ENCODE data around the gene OR52A5.

The OR52A5 gene

GRCh38 chr11:5102246-5102645 lies 35.9 kb downstream of the OR52A5 start:
- H3K27me3 ChIP-seq (ENCODE audit: control insufficient read depth, insufficient read depth, low read length): no peaks in the 10 kb centered on the region
- no peak overlapping the region for H3K9ac ChIP-seq (ENCODE audit: low read length)
- H3K4me1 ChIP-seq (ENCODE audit: control insufficient read depth, insufficient read depth, low read length): no peaks in the 10 kb centered on the region
- H3K9me3 ChIP-seq (ENCODE audit: control insufficient read depth, low read length): no peaks in the 10 kb centered on the region
- H3K36me3 ChIP-seq (ENCODE audit: control insufficient read depth, insufficient read depth, low read length): no peaks in the 10 kb centered on the region
- H3K4me3 ChIP-seq (ENCODE audit: low read length): no peak overlapping the region

GRCh38 chr11:5096011-5096410 lies 42.1 kb downstream of the OR52A5 start:
- Histone ChIP-seq H3K36me3 (ENCODE audit: control insufficient read depth, insufficient read depth, low read length) (no peaks in the 10 kb centered on the region), H3K9ac (ENCODE audit: low read length) (no peak overlapping the region), H3K9me3 (ENCODE audit: control insufficient read depth, low read length) (no peaks in the 10 kb centered on the region)

GRCh38 chr11:5092821-5093585 lies 45.2 kb downstream of the OR52A5 start:
- Histone ChIP-seq H3K9ac (ENCODE audit: low read length) (no peak overlapping the region), H3K9me3 (ENCODE audit: control insufficient read depth, low read length) (no peaks in the 10 kb centered on the region), H3K4me3 (ENCODE audit: low read length) (no peak overlapping the region), H3K4me1 (ENCODE audit: control insufficient read depth, insufficient read depth, low read length) (no peaks in the 10 kb centered on the region), H3K36me3 (ENCODE audit: control insufficient read depth, insufficient read depth, low read length) (no peaks in the 10 kb centered on the region), H3K27me3 (ENCODE audit: control insufficient read depth, insufficient read depth, low read length) (no peaks in the 10 kb centered on the region)

More at GRCh38 chr11:5096011-5096410, 42.1 kb downstream of the OR52A5 start:
- Histone ChIP-seq H3K27me3 (ENCODE audit: control insufficient read depth, insufficient read depth, low read length) (no peaks in the 10 kb centered on the region), H3K4me1 (ENCODE audit: control insufficient read depth, insufficient read depth, low read length) (no peaks in the 10 kb centered on the region), H3K4me3 (ENCODE audit: low read length) (no peak overlapping the region)

GRCh38 chr11:5090668-5091067 lies 47.5 kb downstream of the OR52A5 start:
- no peaks in the 10 kb centered on the region for H3K36me3 ChIP-seq (ENCODE audit: control insufficient read depth, insufficient read depth, low read length)
- no peak overlapping the region for H3K9ac ChIP-seq (ENCODE audit: low read length)
- H3K27me3 ChIP-seq (ENCODE audit: control insufficient read depth, insufficient read depth, low read length): no peaks in the 10 kb centered on the region
- H3K4me1 ChIP-seq (ENCODE audit: control insufficient read depth, insufficient read depth, low read length): no peaks in the 10 kb centered on the region
- H3K4me3 ChIP-seq (ENCODE audit: low read length): no peak overlapping the region
- no peaks in the 10 kb centered on the region for H3K9me3 ChIP-seq (ENCODE audit: control insufficient read depth, low read length)

GRCh38 chr11:5088556-5088955 lies 49.6 kb downstream of the OR52A5 start:
- no peaks in the 10 kb centered on the region for H3K4me1 ChIP-seq (ENCODE audit: control insufficient read depth, insufficient read depth, low read length)
- H3K36me3 ChIP-seq (ENCODE audit: control insufficient read depth, insufficient read depth, low read length): no peaks in the 10 kb centered on the region
- H3K9me3 ChIP-seq (ENCODE audit: control insufficient read depth, low read length): no peaks in the 10 kb centered on the region
- no peak overlapping the region for H3K4me3 ChIP-seq (ENCODE audit: low read length)
- H3K9ac ChIP-seq (ENCODE audit: low read length): no peak overlapping the region
- H3K27me3 ChIP-seq (ENCODE audit: control insufficient read depth, insufficient read depth, low read length): no peaks in the 10 kb centered on the region

- Histone ChIP-seq H3K36me3 (ENCODE audit: control insufficient read depth, insufficient read depth, low read length) (no peaks in the 10 kb centered on the region), H3K4me3 (ENCODE audit: low read length) (no peak overlapping the region), H3K4me1 (ENCODE audit: control insufficient read depth, insufficient read depth, low read length) (no peaks in the 10 kb centered on the region), H3K9ac (ENCODE audit: low read length) (no peak overlapping the region), H3K9me3 (ENCODE audit: control insufficient read depth, low read length) (no peaks in the 10 kb centered on the region), H3K27me3 (ENCODE audit: control insufficient read depth, insufficient read depth, low read length) (no peaks in the 10 kb centered on the region)
Measured at GRCh38 chr11:5083602-5084001, 54.6 kb downstream of the OR52A5 start.

GRCh38 chr11:5081405-5081804 lies 56.8 kb downstream of the OR52A5 start:
- Histone ChIP-seq H3K9me3 (ENCODE audit: control insufficient read depth, low read length) (no peaks in the 10 kb centered on the region), H3K36me3 (ENCODE audit: control insufficient read depth, insufficient read depth, low read length) (no peaks in the 10 kb centered on the region), H3K4me1 (ENCODE audit: control insufficient read depth, insufficient read depth, low read length) (no peaks in the 10 kb centered on the region), H3K27me3 (ENCODE audit: control insufficient read depth, insufficient read depth, low read length) (no peaks in the 10 kb centered on the region), H3K4me3 (ENCODE audit: low read length) (no peak overlapping the region), H3K9ac (ENCODE audit: low read length) (no peak overlapping the region)
